HG03045 (cell line): ENCODE results near the gene FAM78A.
"Not testable (repeated sequence)": the region's sequence is repeated elsewhere in the genome, so short reads cannot be mapped to it uniquely, and the experiment has no call there.

Source experiments
- ATAC-seq: cut with Tn5 transposase; IDR thresholded peaks from one replicate; pipeline ENCODE4 v1.9.1; 2021; ENCODE audit warnings: mild to moderate bottlenecking, moderate library complexity; ENCODE audit not compliant: unreplicated experiment

Gene FAM78A

GRCh38 chr9:131282688-131283422, 6.5 kb upstream of the FAM78A start:
- ATAC-seq, result no peak

- no peak for ATAC-seq
Observed at GRCh38 chr9:131282175-131282574, 5.9 kb upstream of the FAM78A start.

- no peak for ATAC-seq
Observed at GRCh38 chr9:131281119-131281965, 5.0 kb upstream of the FAM78A start.

GRCh38 chr9:131280660-131281059, 4.3 kb upstream of the FAM78A start:
- ATAC-seq, result no peak

GRCh38 chr9:131279863-131280570, 3.7 kb upstream of the FAM78A start:
- no peak for ATAC-seq

- no peak for ATAC-seq
Observed at GRCh38 chr9:131279196-131279862, 3.0 kb upstream of the FAM78A start.

GRCh38 chr9:131278702-131279111, 2.4 kb upstream of the FAM78A start:
- ATAC-seq, result no peak

GRCh38 chr9:131277910-131278701, 1.8 kb upstream of the FAM78A start:
- ATAC-seq, result no peak

- ATAC-seq, result no peak
Observed at GRCh38 chr9:131277287-131277909, 1.1 kb upstream of the FAM78A start.

GRCh38 chr9:131276891-131277286, 579 bp upstream of the FAM78A start:
- ATAC-seq, result no peak

GRCh38 chr9:131275332-131276093, 797 bp downstream of the FAM78A start:
- ATAC-seq, result no peak

- no peak for ATAC-seq
Observed at GRCh38 chr9:131274674-131275331, 1.5 kb downstream of the FAM78A start.

- ATAC-seq, result no peak
Observed at GRCh38 chr9:131273856-131274673, 2.2 kb downstream of the FAM78A start.

- no peak for ATAC-seq
Observed at GRCh38 chr9:131273146-131273855, 3.0 kb downstream of the FAM78A start.

GRCh38 chr9:131272212-131272611, 4.1 kb downstream of the FAM78A start:
- no peak for ATAC-seq

GRCh38 chr9:131271506-131271931, 4.8 kb downstream of the FAM78A start:
- ATAC-seq, result no peak

GRCh38 chr9:131271016-131271273, 5.4 kb downstream of the FAM78A start:
- ATAC-seq, result not testable (repeated sequence)
